HFF-Myc (cell line): ENCODE measurements around the gene CHRM1.

ENCODE experiments used
- DNase-seq: peaks from one replicate; pipeline ENCODE4 v3.0.0-alpha.2; 2011; ENCODE audit warnings: low read depth; ENCODE audit errors: extremely low read depth
- H3K4me3 ChIP-seq: replicated peaks from 2 replicates; pipeline ENCODE4 v1.5.1; 2011; ENCODE audit warnings: low read depth, mild to moderate bottlenecking, control low read depth, low read length
- TF ChIP-seq, protein P1 (sequence below): IDR thresholded peaks from 2 replicates; pipeline ENCODE4 v1.5.1; 2012; ENCODE audit warnings: mild to moderate bottlenecking, low read depth, low read length, control low read depth; ENCODE audit errors: missing control alignments

CHRM1 gene

DNA sequence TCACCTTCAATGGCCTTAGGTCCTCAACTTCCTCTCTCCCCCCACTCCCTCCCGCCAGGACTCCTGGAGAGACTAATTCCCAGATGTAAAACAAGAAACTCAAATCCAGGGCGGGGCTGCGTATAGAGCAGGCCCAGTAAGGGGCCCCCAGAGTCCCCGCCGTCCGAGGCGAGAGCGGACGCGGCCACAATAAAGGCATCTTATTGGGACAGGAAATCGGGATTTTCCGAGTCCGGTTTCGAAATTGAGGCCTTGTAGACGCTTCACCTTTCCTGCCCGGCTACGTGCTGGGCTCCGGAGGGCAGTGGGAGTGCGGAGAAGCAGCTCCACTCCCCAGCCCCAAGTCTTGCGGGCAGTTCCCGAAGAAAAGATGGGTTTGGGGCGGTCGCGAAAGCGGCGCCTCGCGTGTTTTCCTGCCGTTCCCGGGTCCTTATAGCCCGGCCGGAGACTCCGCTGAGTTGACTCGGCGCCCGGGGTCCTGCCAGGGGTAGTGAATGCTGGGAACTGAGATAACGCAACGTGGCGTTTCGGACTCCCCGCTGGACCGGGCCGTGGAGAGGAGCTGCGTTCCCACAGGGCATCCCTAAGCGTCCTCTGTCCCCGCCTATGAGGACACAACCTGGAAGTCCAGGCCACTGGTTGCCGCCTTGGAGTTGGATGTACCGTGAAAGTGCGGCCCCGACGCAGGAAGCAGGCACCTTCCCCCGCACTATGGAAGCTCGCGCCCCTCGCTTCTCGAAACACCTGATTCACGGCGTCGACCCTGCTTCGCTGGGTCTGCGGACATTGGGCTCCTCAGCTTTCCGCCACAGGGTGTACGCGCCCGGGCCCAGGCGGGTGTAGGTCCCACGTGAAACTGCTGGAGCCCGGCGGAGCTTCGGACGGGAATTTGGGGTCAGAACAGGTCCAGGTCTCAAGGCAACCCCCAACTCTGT is 4.8 kb upstream of the CHRM1 start:
- no peak overlapping the region for H3K4me3 ChIP-seq
- TF ChIP-seq, protein P1, sequence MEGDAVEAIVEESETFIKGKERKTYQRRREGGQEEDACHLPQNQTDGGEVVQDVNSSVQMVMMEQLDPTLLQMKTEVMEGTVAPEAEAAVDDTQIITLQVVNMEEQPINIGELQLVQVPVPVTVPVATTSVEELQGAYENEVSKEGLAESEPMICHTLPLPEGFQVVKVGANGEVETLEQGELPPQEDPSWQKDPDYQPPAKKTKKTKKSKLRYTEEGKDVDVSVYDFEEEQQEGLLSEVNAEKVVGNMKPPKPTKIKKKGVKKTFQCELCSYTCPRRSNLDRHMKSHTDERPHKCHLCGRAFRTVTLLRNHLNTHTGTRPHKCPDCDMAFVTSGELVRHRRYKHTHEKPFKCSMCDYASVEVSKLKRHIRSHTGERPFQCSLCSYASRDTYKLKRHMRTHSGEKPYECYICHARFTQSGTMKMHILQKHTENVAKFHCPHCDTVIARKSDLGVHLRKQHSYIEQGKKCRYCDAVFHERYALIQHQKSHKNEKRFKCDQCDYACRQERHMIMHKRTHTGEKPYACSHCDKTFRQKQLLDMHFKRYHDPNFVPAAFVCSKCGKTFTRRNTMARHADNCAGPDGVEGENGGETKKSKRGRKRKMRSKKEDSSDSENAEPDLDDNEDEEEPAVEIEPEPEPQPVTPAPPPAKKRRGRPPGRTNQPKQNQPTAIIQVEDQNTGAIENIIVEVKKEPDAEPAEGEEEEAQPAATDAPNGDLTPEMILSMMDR, result no peak
- DNase-seq, result no peak

DNA sequence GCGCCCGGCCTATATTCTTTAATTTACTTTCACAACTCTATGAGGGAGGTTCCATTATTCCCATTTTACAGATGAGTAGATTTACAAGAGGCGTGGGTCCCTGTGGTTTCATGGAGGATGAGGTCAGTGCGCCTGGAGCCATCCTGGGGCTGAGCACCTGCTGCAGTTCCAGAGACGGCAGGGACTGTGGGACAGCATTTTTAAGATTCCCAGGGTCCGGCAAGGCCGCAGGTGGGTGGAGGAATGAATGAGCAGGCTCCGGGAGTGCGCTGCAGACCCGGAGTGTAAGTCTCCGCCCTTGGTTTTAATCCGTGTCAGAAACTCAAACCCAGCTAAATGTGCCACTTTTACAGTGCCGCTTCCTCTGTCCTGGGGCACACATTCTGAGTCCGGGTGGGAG is 4.1 kb upstream of the CHRM1 start:
- no peak for DNase-seq
- TF ChIP-seq, protein P1, result no peak
- no peak overlapping the region for H3K4me3 ChIP-seq

DNA sequence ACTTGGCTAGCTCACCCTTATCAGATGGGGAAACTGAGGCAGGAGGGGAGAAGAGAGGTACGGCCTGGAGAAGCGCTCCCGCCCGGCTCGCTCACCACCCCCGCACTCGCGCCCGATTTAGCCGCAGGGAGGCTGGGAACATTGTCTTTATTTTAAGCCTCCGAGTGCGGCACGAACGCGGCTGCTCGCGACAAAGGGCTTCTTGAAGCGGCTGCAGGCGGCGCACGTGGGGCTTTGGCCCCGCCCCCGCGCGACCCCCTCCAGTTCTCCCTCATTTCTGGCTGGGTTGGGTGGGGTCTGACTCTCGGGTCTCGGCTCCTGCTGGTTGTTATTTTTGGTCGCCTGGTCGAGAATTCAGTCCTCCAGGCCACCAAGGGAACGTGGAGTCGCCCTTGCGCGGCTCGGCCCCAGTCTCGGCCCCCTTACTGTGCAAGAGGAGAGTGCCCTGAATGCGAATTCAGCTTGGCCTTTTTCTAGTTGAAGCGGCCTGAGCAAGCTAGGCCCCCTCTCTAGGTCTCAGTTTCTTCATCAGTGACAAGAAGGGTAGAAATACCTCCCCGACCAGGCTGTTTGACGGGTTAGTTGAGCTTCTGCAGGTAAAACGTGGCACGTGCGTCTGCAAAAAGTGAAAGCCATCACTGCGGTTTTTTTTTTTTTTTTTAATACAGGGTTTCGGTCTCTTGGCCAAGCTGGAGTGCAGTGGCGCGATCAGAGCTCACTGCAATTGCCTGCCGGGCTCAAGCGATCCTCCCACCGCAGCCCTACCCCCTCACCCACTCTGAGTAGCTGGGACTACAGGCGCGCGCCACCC is 2.6 kb upstream of the CHRM1 start:
- TF ChIP-seq, protein P1, result no peak
- H3K4me3 ChIP-seq, result no peak overlapping the region
- DNase-seq, result no peak

DNA sequence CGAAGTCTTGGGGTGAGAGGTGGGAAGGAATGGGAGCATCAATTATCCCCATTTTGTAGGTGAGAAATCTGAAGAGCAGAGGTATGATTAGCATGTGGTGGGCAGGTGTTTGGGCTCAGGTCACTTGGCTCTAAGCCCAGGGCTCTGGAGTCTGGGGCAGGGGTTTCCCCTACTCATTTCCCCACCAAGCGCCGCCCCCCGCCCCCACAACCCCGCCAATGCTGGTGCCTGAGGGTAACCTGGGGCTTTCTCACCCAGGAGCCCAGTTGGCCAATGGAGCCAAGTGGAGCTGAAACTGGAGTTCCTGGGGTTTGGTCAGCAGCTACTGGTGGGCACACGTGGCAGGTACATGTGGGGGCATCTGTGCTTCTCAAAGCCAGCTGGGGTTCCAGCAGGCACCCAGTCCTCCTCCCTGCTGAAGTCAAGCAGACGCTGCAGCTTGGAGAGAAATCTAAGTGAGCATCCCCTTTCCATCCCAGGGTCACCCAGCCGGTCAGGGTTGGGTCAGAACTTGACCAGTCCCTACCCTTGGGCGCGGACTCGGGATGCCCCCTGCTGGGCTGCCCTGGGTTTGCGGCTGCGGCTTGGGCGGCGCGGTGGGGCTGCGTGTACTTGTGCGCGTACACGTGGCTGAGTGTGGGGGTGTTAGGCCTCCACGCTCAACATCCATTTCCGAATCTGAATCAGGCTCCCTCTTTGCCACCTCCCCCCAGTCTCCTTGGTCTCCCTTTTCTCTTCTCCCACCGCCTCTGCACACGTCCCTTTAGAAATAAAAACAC is 1.7 kb upstream of the CHRM1 start:
- no peak overlapping the region for H3K4me3 ChIP-seq
- TF ChIP-seq, protein P1, result peak; percentile 35
- no peak for DNase-seq

DNA sequence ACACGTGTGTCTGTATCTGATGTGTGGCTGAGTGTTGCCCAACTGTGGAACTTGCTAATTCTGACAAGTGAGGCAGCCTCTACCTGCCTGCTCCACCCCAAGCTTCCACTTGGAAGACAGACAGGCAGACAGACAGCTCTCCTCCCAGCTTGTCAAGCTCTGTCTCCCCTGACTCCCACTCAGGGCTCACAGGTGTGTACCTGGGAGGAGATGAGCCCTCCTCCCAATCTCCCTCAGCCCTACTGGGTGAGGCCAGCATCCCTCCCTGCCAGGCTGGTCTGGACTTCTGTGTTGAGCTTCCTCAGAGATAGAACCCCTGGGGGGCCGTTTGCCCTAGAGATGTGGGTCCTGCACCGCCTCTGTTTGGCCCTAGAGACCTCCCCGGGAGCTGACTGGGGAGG is 1.0 kb upstream of the CHRM1 start:
- no peak overlapping the region for H3K4me3 ChIP-seq
- DNase-seq, result no peak
- TF ChIP-seq, protein P1, result no peak

DNA sequence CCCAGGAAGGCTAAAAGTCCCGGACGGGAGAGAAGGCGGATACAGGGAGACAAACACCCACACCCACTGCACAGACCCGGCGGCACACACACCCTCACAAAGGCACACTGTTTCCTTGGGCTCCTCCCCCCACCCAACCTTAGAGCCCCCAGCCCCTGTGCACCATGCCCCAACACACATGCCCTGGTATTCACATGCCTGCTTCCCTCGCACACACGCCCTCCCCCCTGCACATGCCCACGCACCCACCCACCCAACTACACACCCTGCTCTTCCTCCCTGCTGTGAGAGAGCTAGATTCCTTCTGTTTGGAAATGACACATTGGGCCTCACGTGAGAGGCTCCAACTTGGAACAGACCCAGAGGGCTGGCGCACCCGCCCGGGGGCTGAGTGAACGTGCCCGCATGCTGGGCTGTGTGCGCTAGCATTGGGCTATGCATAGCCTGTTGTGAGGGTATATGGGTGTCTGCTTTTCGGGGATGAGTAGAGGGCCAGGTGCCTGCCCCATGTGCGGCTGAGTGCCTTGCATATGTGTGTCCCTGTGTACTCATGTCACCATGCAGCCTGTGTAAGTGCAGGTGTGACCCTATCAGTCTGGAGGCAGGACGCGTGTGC is 518 bp upstream of the CHRM1 start:
- TF ChIP-seq, protein P1, result no peak
- H3K4me3 ChIP-seq, result no peak overlapping the region
- no peak for DNase-seq
